ENCODE measurements around the gene WNT7B.

Gene WNT7B

GRCh38 chr22:45880716-45881523 lies 96.0 kb downstream of the WNT7B start:
- H3K27me3 ChIP-seq = peaks cover 0 to 95% of the 10 kb centered on the region in 2 donors
- H3K4me3 ChIP-seq = no peak overlapping the region
- peak in 1 of 2 donors; percentile 59 for DNase-seq
- H3K27ac ChIP-seq = no peak overlapping the region
- intact Hi-C loops (cut with DNase I; ENCODE audit: low total_unique reads) = no loop called here
- H3K9me3 ChIP-seq = no peaks in the 10 kb centered on the region
- H3K4me1 ChIP-seq = peaks cover 0 to 16% (median 10%) of the 10 kb centered on the region in 4 donors
- TF ChIP-seq CTCF (IDR thresholded peaks at IDR 0.05) = no peak
- H3K36me3 ChIP-seq = no peaks in the 10 kb centered on the region

GRCh38 chr22:45880091-45880715 lies 96.8 kb downstream of the WNT7B start:
- no peak for TF ChIP-seq CTCF (IDR thresholded peaks at IDR 0.05)
- Histone ChIP-seq H3K4me3 (no peak overlapping the region), H3K4me1 (peaks cover 0 to 16% (median 10%) of the 10 kb centered on the region in 4 donors), H3K9me3 (no peaks in the 10 kb centered on the region), H3K36me3 (no peaks in the 10 kb centered on the region), H3K27me3 (peaks cover 0 to 88% of the 10 kb centered on the region in 2 donors), H3K27ac (no peak overlapping the region)
- intact Hi-C loops (cut with DNase I; ENCODE audit: low total_unique reads) = no loop called here
- DNase-seq = peak in 1 of 2 donors; percentile 56

- Histone ChIP-seq H3K4me3 (no peak overlapping the region), H3K9me3 (no peaks in the 10 kb centered on the region), H3K36me3 (no peaks in the 10 kb centered on the region), H3K27ac (no peak overlapping the region), H3K27me3 (peaks cover 0 to 81% of the 10 kb centered on the region in 2 donors), H3K4me1 (peaks cover 0 to 16% (median 10%) of the 10 kb centered on the region in 4 donors)
- TF ChIP-seq CTCF (IDR thresholded peaks at IDR 0.05) = no peak
- DNase-seq = peak in 1 of 2 donors; percentile 46
- intact Hi-C loops (cut with DNase I; ENCODE audit: low total_unique reads) = no loop called here
Measured at GRCh38 chr22:45879552-45879949, 97.4 kb downstream of the WNT7B start.

- peaks cover 0 to 16% (median 10%) of the 10 kb centered on the region in 4 donors for H3K4me1 ChIP-seq
- peaks cover 0 to 76% of the 10 kb centered on the region in 2 donors for H3K27me3 ChIP-seq
- intact Hi-C loops (cut with DNase I; ENCODE audit: low total_unique reads) = no loop called here
- DNase-seq = peak in 1 of 2 donors; percentile 16
- H3K27ac ChIP-seq = no peak overlapping the region
- H3K9me3 ChIP-seq = no peaks in the 10 kb centered on the region
- no peaks in the 10 kb centered on the region for H3K36me3 ChIP-seq
- H3K4me3 ChIP-seq = no peak overlapping the region
- no peak for TF ChIP-seq CTCF (IDR thresholded peaks at IDR 0.05)
Measured at GRCh38 chr22:45878901-45879551, 97.9 kb downstream of the WNT7B start.

GRCh38 chr22:45878051-45878781 lies 98.7 kb downstream of the WNT7B start:
- peaks cover 0 to 68% of the 10 kb centered on the region in 2 donors for H3K27me3 ChIP-seq
- peaks cover 0 to 16% (median 10%) of the 10 kb centered on the region in 4 donors for H3K4me1 ChIP-seq
- H3K4me3 ChIP-seq = no peak overlapping the region
- no peaks in the 10 kb centered on the region for H3K36me3 ChIP-seq
- peaks cover 0 to under 1% (median 0%) of the 10 kb centered on the region in 3 donors for H3K9me3 ChIP-seq
- peak; percentile 6 to 55 for DNase-seq
- intact Hi-C loops (cut with DNase I; ENCODE audit: low total_unique reads) = no loop called here
- TF ChIP-seq CTCF (IDR thresholded peaks at IDR 0.05) = no peak
- no peak overlapping the region for H3K27ac ChIP-seq

Measured in tibial artery (tissue), 4 donors.